PC-9 (cell line): ENCODE data around the gene CARS2. TPM values are rescaled to one million over a fixed set of nuclear protein-coding genes. Genes with fewer than 3 reads are reported as not detected.

ENCODE experiments used
- BruUV-seq: library from RNA; stranded (reverse); fragments of 400-500 nt; replicated peaks from 2 replicates; lab custom pipeline; 2021; lab: Mats Ljungman, UMichigan
- CTCF ChIA-PET: fragments of 300-600 bp; sonication (Branson Sonifier 250); formaldehyde crosslinking; loops from one replicate; lab custom pipeline; 2022; ENCODE audit warnings: antibody characterized with exemption; lab: Charles Lee
- POLR2A ChIA-PET: fragments of 300-600 bp; sonication (Branson Sonifier 250); formaldehyde crosslinking; loops from one replicate; lab custom pipeline; 2022; ENCODE audit warnings: antibody characterized with exemption; ENCODE audit not compliant: unreplicated experiment; lab: Charles Lee
- DNase-seq, 2 experiments: peaks; one replicate each; pipeline versions ENCODE4 v3.0.0 to v3.0.0-alpha.2; 2015 to 2022; ENCODE audit warnings: mixed read lengths in 1 of 2
- H2AFZ ChIP-seq: fragments of 200-600 bp; sonication (generic); 2 replicates; pipeline ENCODE4 v1.8.1; 2017; ENCODE audit warnings: antibody characterized with exemption
- H3F3A ChIP-seq: fragments of 200-600 bp; sonication (generic); 2 replicates; pipeline ENCODE4 v1.8.1; 2017; ENCODE audit warnings: antibody characterized with exemption, mild to moderate bottlenecking, low read depth; ENCODE audit not compliant: insufficient read depth
- H3K27ac ChIP-seq: fragments of 200-600 bp; sonication (generic); 2 replicates; pipeline ENCODE4 v1.6.1; 2016; ENCODE audit warnings: mixed run types
- H3K27me3 ChIP-seq: fragments of 200-600 bp; sonication (generic); 2 replicates; pipeline ENCODE4 v1.6.1; 2016; ENCODE audit warnings: low read depth, mixed run types; ENCODE audit not compliant: insufficient read depth
- H3K36me3 ChIP-seq: fragments of 200-600 bp; sonication (generic); 2 replicates; pipeline ENCODE4 v1.6.1; 2016; ENCODE audit warnings: low read depth, mixed run types
- H3K4me1 ChIP-seq: fragments of 200-600 bp; sonication (generic); replicated peaks from 2 replicates; pipeline ENCODE4 v1.6.1; 2016; ENCODE audit warnings: mixed run types; ENCODE audit not compliant: insufficient read depth
- H3K4me2 ChIP-seq: fragments of 200-600 bp; sonication (generic); 2 replicates; pipeline ENCODE4 v1.6.1; 2017; ENCODE audit warnings: mixed run types
- H3K4me3 ChIP-seq: fragments of 200-600 bp; sonication (generic); 2 replicates; pipeline ENCODE4 v1.6.1; 2016; ENCODE audit warnings: mixed run types
- H3K79me2 ChIP-seq: fragments of 200-600 bp; sonication (generic); 2 replicates; pipeline ENCODE4 v1.6.1; 2017; ENCODE audit warnings: low read depth, mixed run types
- H3K9me2 ChIP-seq: fragments of 200-600 bp; sonication (generic); 2 replicates; pipeline ENCODE4 v1.8.1; 2017; ENCODE audit warnings: mild to moderate bottlenecking; ENCODE audit not compliant: insufficient read depth
- H3K9me3 ChIP-seq: fragments of 200-600 bp; sonication (generic); 2 replicates; pipeline ENCODE4 v1.8.1; 2016; ENCODE audit warnings: low read depth; ENCODE audit not compliant: insufficient read depth
- H4K20me1 ChIP-seq: fragments of 200-600 bp; sonication (generic); 2 replicates; pipeline ENCODE4 v1.8.1; 2017; ENCODE audit not compliant: insufficient read depth
- EZH2 ChIP-seq: fragments of 200-600 bp; sonication (generic); IDR thresholded peaks from 2 replicates; pipeline ENCODE4 v1.8.0; 2017; ENCODE audit warnings: antibody characterized with exemption, low read depth
- intact Hi-C: fragments of 100-400 bp; cut with micrococcal nuclease; formaldehyde crosslinking; loops from one replicate; pipeline ENCODE4 v1.10.0; 2022; ENCODE audit not compliant: unreplicated experiment
- total RNA-seq: library from RNA; stranded (reverse); gene quantifications from 2 replicates; pipeline ENCODE4 v1.2.3, GENCODE V29; 2021
- TF ChIP-seq, protein P1 (sequence below): fragments of 200-600 bp; sonication (generic); conservative IDR thresholded peaks from 2 replicates; pipeline ENCODE4 v1.6.1; 2017; ENCODE audit warnings: mixed run types, antibody characterized with exemption, mild to moderate bottlenecking, moderate library complexity

Gene CARS2
- total RNA-seq, 1 experiment from 2014 or later = 67.0 TPM

DNA sequence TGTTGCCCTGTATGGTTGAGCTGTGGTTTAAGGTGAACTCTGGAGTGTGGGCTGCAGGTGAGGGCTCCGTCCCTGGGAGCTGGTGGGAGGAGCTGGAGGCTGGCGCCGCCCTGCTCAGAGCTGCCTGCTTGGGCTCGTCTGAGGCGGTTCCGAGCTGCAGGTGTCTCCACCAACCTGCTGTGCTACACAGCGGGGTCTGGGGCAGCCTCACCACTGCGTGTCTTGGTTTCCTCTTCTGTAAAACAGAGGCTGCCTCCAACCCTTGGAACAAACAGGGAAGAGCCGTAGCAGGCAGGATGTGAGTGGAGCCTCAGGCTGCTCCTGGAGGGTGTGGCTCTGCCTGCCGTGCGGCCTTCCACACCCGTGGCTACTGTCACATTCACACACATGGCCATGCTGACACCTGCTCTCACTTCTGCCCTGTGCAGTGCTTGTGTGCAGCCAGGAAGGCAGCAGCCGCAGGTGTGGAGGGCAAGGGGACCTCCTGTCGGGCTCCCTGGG, 69.2 kb downstream of the CARS2 start:
- Histone ChIP-seq H4K20me1 (peaks cover 47% of the 10 kb centered on the region), H3F3A (peaks cover 11% of the 10 kb centered on the region; the same call in 1 of the 2 replicates), H3K4me1 (no peaks in the 10 kb centered on the region), H3K4me3 (no peak overlapping the region), H3K4me2 (no peak overlapping the region), H3K27ac (no peak overlapping the region), H3K36me3 (peaks cover 20% of the 10 kb centered on the region; the same call in 1 of the 2 replicates), H3K79me2 (peaks cover 25% of the 10 kb centered on the region; the same call in 1 of the 2 replicates), H3K9me3 (no peaks in the 10 kb centered on the region), H2AFZ (no peak overlapping the region), H3K9me2 (no peaks in the 10 kb centered on the region), H3K27me3 (no peaks in the 10 kb centered on the region)
- CTCF ChIA-PET = no interaction called here
- intact Hi-C loops = no loop called here
- TF ChIP-seq, protein P1, sequence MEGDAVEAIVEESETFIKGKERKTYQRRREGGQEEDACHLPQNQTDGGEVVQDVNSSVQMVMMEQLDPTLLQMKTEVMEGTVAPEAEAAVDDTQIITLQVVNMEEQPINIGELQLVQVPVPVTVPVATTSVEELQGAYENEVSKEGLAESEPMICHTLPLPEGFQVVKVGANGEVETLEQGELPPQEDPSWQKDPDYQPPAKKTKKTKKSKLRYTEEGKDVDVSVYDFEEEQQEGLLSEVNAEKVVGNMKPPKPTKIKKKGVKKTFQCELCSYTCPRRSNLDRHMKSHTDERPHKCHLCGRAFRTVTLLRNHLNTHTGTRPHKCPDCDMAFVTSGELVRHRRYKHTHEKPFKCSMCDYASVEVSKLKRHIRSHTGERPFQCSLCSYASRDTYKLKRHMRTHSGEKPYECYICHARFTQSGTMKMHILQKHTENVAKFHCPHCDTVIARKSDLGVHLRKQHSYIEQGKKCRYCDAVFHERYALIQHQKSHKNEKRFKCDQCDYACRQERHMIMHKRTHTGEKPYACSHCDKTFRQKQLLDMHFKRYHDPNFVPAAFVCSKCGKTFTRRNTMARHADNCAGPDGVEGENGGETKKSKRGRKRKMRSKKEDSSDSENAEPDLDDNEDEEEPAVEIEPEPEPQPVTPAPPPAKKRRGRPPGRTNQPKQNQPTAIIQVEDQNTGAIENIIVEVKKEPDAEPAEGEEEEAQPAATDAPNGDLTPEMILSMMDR = no peak
- TF ChIP-seq EZH2 = no peak
- no TSS peak for BruUV-seq
- no peak for DNase-seq
- POLR2A ChIA-PET = no interaction called here

DNA sequence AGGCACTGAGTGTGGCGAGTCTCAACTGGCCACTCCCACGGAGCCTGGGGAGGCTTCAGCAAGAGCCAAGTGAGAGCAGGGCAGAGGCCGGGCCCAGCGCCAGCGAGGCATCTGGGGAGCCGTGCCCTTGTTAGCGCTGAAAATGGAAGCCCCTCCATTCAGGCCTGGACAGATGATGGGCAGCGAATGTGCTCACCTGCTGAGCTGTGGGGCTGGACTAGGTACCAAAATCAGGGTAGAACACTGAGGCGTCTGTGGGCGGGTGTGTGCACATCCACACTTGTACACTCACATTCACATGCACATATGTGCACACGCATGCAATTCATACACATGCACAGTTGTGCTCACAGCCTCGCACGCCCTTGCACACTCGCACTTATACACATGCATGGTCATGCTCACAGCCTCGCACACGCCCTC, 69.9 kb downstream of the CARS2 start:
- Histone ChIP-seq H3K27ac (no peak overlapping the region), H3K79me2 (peaks cover 32% of the 10 kb centered on the region), H3K9me3 (no peaks in the 10 kb centered on the region), H2AFZ (no peak overlapping the region), H3K4me1 (no peaks in the 10 kb centered on the region), H3K4me3 (no peak overlapping the region), H3K4me2 (no peak overlapping the region), H4K20me1 (peaks cover 53% of the 10 kb centered on the region), H3K27me3 (no peaks in the 10 kb centered on the region), H3F3A (peaks cover 11% of the 10 kb centered on the region; the same call in 1 of the 2 replicates), H3K9me2 (no peaks in the 10 kb centered on the region), H3K36me3 (peaks cover 26% of the 10 kb centered on the region; the same call in 1 of the 2 replicates)
- CTCF ChIA-PET = no interaction called here
- no TSS peak for BruUV-seq
- intact Hi-C loops = no loop called here
- DNase-seq = no peak
- TF ChIP-seq, protein P1 = no peak
- TF ChIP-seq EZH2 = no peak
- POLR2A ChIA-PET = no interaction called here

DNA sequence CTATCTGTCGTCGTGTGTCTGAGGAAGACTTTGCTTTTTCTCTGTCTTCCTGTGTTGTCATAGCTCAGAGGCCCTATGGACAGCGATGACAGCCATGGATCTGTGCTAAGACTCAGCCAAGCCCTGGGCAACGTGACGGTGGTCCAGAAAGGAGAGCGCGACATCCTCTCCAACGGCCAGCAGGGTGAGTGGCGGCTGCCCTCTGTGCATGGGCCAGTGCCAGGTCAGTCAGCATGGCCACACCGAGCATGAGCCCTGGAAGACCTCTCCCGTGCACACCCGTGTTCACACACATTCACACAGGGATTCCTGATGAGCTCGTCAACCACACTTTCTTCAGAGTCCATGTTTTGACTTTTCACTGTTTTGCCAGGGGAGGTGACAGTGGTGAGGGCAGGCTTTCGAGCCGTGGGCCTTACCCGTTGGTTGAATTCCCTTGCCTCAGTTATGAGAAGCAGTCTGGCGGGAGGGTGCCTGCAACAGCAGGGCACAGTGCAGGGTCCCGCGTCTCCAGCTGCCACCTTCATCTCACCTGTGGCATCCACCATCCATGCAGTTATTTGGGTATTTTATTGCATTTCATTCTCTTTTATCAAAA, 70.4 kb downstream of the CARS2 start:
- no peaks in the 10 kb centered on the region for H3K9me2 ChIP-seq
- no peak overlapping the region for H3K4me2 ChIP-seq
- H3K4me1 ChIP-seq = no peaks in the 10 kb centered on the region
- CTCF ChIA-PET = no interaction called here
- H3K9me3 ChIP-seq = no peaks in the 10 kb centered on the region
- peaks cover 27% of the 10 kb centered on the region for H3K36me3 ChIP-seq
- peaks cover 58% of the 10 kb centered on the region for H4K20me1 ChIP-seq
- DNase-seq = no peak
- peaks cover 38% of the 10 kb centered on the region for H3K79me2 ChIP-seq
- no peak for TF ChIP-seq EZH2
- TF ChIP-seq, protein P1 = no peak
- BruUV-seq = no TSS peak
- H3K27ac ChIP-seq = no peak overlapping the region
- POLR2A ChIA-PET = no interaction called here
- intact Hi-C loops = no loop called here
- H3K4me3 ChIP-seq = no peak overlapping the region
- no peak overlapping the region for H2AFZ ChIP-seq
- H3F3A ChIP-seq = peaks cover 11% of the 10 kb centered on the region; the same call in 1 of the 2 replicates
- no peaks in the 10 kb centered on the region for H3K27me3 ChIP-seq
